HEK293 (cell line): ENCODE data around the gene PCDHGA5.

Experiments
- PRDM10 ChIP-seq: fragments of 450-650 bp; formaldehyde crosslinking; IDR thresholded peaks from 2 replicates; pipeline ENCODE4 v1.5.1; 2016; ENCODE audit warnings: missing biosample characterization, missing genetic modification characterization
- TF ChIP-seq, protein P1 (sequence below): IDR thresholded peaks from 2 replicates; pipeline ENCODE4 v1.6.1; 2011; ENCODE audit warnings: mild to moderate bottlenecking, low read depth, low read length, borderline replicate concordance

- no peak for TF ChIP-seq PRDM10 (tag by site-specific recombination)
- TF ChIP-seq, protein P1, sequence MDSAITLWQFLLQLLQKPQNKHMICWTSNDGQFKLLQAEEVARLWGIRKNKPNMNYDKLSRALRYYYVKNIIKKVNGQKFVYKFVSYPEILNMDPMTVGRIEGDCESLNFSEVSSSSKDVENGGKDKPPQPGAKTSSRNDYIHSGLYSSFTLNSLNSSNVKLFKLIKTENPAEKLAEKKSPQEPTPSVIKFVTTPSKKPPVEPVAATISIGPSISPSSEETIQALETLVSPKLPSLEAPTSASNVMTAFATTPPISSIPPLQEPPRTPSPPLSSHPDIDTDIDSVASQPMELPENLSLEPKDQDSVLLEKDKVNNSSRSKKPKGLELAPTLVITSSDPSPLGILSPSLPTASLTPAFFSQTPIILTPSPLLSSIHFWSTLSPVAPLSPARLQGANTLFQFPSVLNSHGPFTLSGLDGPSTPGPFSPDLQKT = no peak
Measured at GRCh38 chr5:141392429-141393198, 28.7 kb downstream of the PCDHGA5 start, which contains the start of gene PCDHGA8.
